Activated naive CD4-positive, alpha-beta T cell treated with anti-CD3 and anti-CD28 coated beads, Interleukin-2, amount 10 ng/mL, durations not matched to agents 5 hours and 36 hours (primary cell): Measurements from ENCODE around the gene PNKD. TPM values are rescaled to one million over a fixed set of nuclear protein-coding genes. Genes with fewer than 3 reads are reported as not detected.

ENCODE experiments used
- microRNA-seq: library from miRNA; unstranded; fragments of <30 nt; microRNA quantifications from one replicate; pipeline ENCODE4 v1.2.0, GENCODE V29; 2022; ENCODE audit warnings: borderline microRNAs expressed, borderline replicate concordance
- total RNA-seq, 2 experiments: library from RNA; stranded (reverse); gene quantifications; one replicate each; pipeline ENCODE4 v1.2.3, GENCODE V29; 2021

Gene PNKD
- total RNA-seq = 10 to 100 TPM; 29.6 to 33.5 TPM

GRCh38 chr2:218269900-218270720, at the start of gene PNKD, which contains the start of gene AAMP:
Gene PNKD, plus strand, starts transcription at chr2:218270519. Its CDS starts 17 bp downstream, at chr2:218270536.
Gene AAMP, minus strand, starts transcription at chr2:218270137. Its CDS starts 51 bp downstream, at chr2:218270086.

GRCh38 chr2:218260742-218261422, 9.4 kb upstream of the PNKD start, which contains the start of gene GPBAR1:
Gene GPBAR1, plus strand, starts transcription at chr2:218261015. Its CDS starts 1,710 bp downstream, at chr2:218262725.

GRCh38 chr2:218292048-218293014, 22.0 kb downstream of the PNKD start, which contains the start of gene TMBIM1:
Gene TMBIM1, minus strand, starts transcription at chr2:218292503. Its CDS starts 10,362 bp downstream, at chr2:218282141.

GRCh38 chr2:218381916-218382366, 111.6 kb downstream of the PNKD start, which contains the start of gene SLC11A1:
Gene SLC11A1, plus strand, starts transcription at chr2:218382273. Its CDS starts 96 bp downstream, at chr2:218382369.

Small RNAs within 50 kb of the gene (microRNA-seq; reads per million reads assigned to microRNA genes)
- gene MIR6513 (1.5 reads per million), gene MIR6810 (not detected)

Other genes with a start within 250 kb of the PNKD start
- gene RUFY4, start 201.3 kb upstream of the PNKD start, total RNA-seq = under 1 TPM; 0.36 to 0.88 TPM
- under 1 TPM; 0.17 to 0.43 TPM for gene CXCR2, start 144.5 kb upstream of the PNKD start, total RNA-seq
- under 1 TPM; 0.28 to 0.53 TPM for gene CXCR1, start 103.6 kb upstream of the PNKD start, total RNA-seq
- gene ARPC2, start 53.3 kb upstream of the PNKD start, total RNA-seq = 100 to 1,000 TPM; 621 to 635 TPM
- gene GPBAR1, start 9.5 kb upstream of the PNKD start, total RNA-seq = under 1 TPM; 0.63 to 0.82 TPM
- 10 to 100 TPM; 45.8 to 46.4 TPM for gene AAMP, start 382 bp upstream of the PNKD start, total RNA-seq
- gene TMBIM1, start 22.0 kb downstream of the PNKD start, total RNA-seq = 10 to 100 TPM; 79.6 to 85.0 TPM
- not detected for gene CATIP, start 86.3 kb downstream of the PNKD start, total RNA-seq
- under 1 TPM; 0.30 to 0.46 TPM for gene SLC11A1, start 111.8 kb downstream of the PNKD start, total RNA-seq
- gene CTDSP1, start 129.3 kb downstream of the PNKD start, total RNA-seq = 100 to 1,000 TPM; 209 to 223 TPM
- not detected for gene VIL1, start 148.6 kb downstream of the PNKD start, total RNA-seq